Astrocyte (in vitro differentiated cells and primary cell): ENCODE data around the gene BLOC1S3. TPM values are rescaled to one million over a fixed set of nuclear protein-coding genes. Genes with fewer than 3 reads are reported as not detected.

Source experiments
- DNase-seq: peaks from one replicate; pipeline ENCODE4 v3.0.0-alpha.2; 2010; ENCODE audit warnings: low read depth
- FAIRE-seq: peaks from 2 replicates; lab custom pipeline; 2011; peaks lifted over from hg19 to GRCh38; lab: Jason Lieb, UNC
- H2AFZ ChIP-seq: 2 replicates; pipeline ENCODE4 v1.6.0; 2012; ENCODE audit warnings: low read depth, low read length, inconsistent platforms
- H3K27ac ChIP-seq: 2 replicates; pipeline ENCODE4 v1.5.1; 2011; ENCODE audit warnings: low read depth, low read length, inconsistent platforms
- H3K27me3 ChIP-seq: 2 replicates; pipeline ENCODE4 v1.6.0; 2011; ENCODE audit warnings: low read length, inconsistent platforms; ENCODE audit not compliant: insufficient read depth
- H3K36me3 ChIP-seq: 2 replicates; pipeline ENCODE4 v1.5.1; 2011; ENCODE audit warnings: low read length, inconsistent platforms; ENCODE audit not compliant: insufficient read depth
- H3K4me1 ChIP-seq: 2 replicates; pipeline ENCODE4 v1.5.1; 2011; ENCODE audit warnings: low read length, inconsistent platforms; ENCODE audit not compliant: insufficient read depth
- H3K4me2 ChIP-seq: 2 replicates; pipeline ENCODE4 v1.6.0; 2012; ENCODE audit warnings: low read length, inconsistent platforms
- H3K4me3 ChIP-seq: 2 replicates; pipeline ENCODE4 v1.5.1; 2011; ENCODE audit warnings: low read depth, mild to moderate bottlenecking, low read length, inconsistent platforms; ENCODE audit not compliant: insufficient read depth
- H3K79me2 ChIP-seq: 2 replicates; pipeline ENCODE4 v1.6.0; 2012; ENCODE audit warnings: mild to moderate bottlenecking, low read length, inconsistent platforms; ENCODE audit not compliant: insufficient read depth
- H3K9ac ChIP-seq: 2 replicates; pipeline ENCODE4 v1.6.0; 2012; ENCODE audit warnings: mild to moderate bottlenecking, low read length, inconsistent platforms
- H3K9me3 ChIP-seq: 2 replicates; pipeline ENCODE4 v1.5.1; 2012; ENCODE audit warnings: low read depth, mild to moderate bottlenecking, low read length, inconsistent platforms; ENCODE audit not compliant: insufficient read depth
- H4K20me1 ChIP-seq: 2 replicates; pipeline ENCODE4 v1.6.0; 2012; ENCODE audit warnings: low read length, inconsistent platforms; ENCODE audit not compliant: insufficient read depth
- H3K27ac Mint-ChIP-seq: one replicate; pipeline ENCODE4 v1.8.0; 2021; ENCODE audit warnings: mild to moderate bottlenecking, mixed read lengths; ENCODE audit not compliant: unreplicated experiment
- H3K27me3 Mint-ChIP-seq: one replicate; pipeline ENCODE4 v1.8.0; 2021; ENCODE audit warnings: low read depth, mixed read lengths; ENCODE audit not compliant: unreplicated experiment
- H3K36me3 Mint-ChIP-seq: one replicate; pipeline ENCODE4 v1.8.0; 2021; ENCODE audit warnings: low read depth, mixed read lengths; ENCODE audit not compliant: unreplicated experiment
- H3K4me1 Mint-ChIP-seq: one replicate; pipeline ENCODE4 v1.8.0; 2021; ENCODE audit warnings: low read depth, mixed read lengths; ENCODE audit not compliant: unreplicated experiment
- H3K4me3 Mint-ChIP-seq: one replicate; pipeline ENCODE4 v1.8.0; 2021; ENCODE audit warnings: mild to moderate bottlenecking, moderate library complexity, mixed read lengths; ENCODE audit not compliant: unreplicated experiment
- H3K9me3 Mint-ChIP-seq: one replicate; pipeline ENCODE4 v1.8.0; 2021; ENCODE audit warnings: mild to moderate bottlenecking, mixed read lengths; ENCODE audit not compliant: unreplicated experiment
- EZH2 ChIP-seq: IDR thresholded peaks from 2 replicates; pipeline ENCODE4 v1.6.1; 2012; ENCODE audit warnings: mild to moderate bottlenecking, low read length, inconsistent platforms; ENCODE audit not compliant: insufficient read depth
- total RNA-seq: library from RNA; stranded (reverse); gene quantifications from 2 replicates; pipeline ENCODE4 v1.2.1, GENCODE V29; 2021
- TF ChIP-seq, protein P1 (sequence below): IDR thresholded peaks from 2 replicates; pipeline ENCODE4 v1.5.1; 2011; ENCODE audit warnings: low read depth, mild to moderate bottlenecking, inconsistent platforms, low read length, moderate library complexity; ENCODE audit not compliant: insufficient read depth

BLOC1S3 gene
- total RNA-seq, 1 donor from 2014 or later: 14.5 TPM

DNA sequence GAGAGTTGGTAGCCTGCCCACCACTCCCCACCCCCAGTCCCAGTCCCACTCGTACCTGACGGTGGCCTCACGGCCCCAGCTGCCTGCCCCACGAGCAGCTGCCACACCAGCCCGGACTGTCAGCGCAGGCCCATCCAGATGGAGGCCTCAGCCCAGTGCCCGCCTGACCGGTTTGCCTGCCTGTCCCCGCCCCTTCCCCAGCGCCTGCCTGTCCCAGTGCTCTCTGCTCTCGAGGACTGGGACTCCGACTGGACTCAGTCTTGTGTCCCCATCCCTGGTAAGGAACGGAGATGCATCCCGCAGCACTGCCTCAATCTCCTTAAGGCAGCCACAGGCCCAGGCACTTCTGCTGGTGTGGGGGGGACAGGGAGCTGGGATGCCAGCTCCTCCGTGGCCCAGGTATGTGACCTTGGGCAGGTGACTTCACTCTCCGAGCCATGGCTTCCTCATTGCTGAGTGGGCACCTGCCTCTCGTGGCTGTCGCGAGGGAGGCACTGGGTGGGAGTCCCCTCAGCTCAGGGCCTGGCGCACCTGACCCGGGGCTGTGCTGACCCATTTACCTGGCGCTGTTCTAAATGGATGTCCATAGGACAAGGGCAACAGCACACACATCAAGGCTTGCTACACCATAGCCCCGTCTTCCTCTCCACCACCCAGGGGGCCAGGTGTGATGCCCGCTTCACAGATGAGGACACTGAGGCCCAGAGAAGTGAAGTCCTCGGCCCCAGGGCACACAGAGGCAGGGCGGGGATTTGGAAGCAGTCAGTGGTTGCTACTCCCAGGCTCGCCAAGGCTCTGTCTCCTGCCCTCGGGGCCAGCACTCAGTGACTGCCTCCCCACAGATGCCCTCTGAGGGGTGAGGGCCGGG, 17.5 kb upstream of the BLOC1S3 start, which contains the start of gene NKPD1:
Gene NKPD1, minus strand, starts transcription at position 113 of the 868 bp plus-strand sequence. CDS start 832 bp downstream, outside the sequence.
- H3K9me3 ChIP-seq: no peaks in the 10 kb centered on the region
- Mint-ChIP-seq H3K4me1 (no peaks in the 10 kb centered on the region), H3K4me3 (no peak within 1 kb of the TSS), H3K9me3 (no peaks in the 10 kb centered on the region), H3K27ac (no peak within 1 kb of the TSS), H3K36me3 (peaks cover 3% of the 10 kb centered on the region), H3K27me3 (peaks cover 23% of the 10 kb centered on the region)
- H3K79me2 ChIP-seq: no peaks in the 10 kb centered on the region
- peaks cover 2% of the 10 kb centered on the region for H3K27me3 ChIP-seq
- no peaks in the 10 kb centered on the region for H3K36me3 ChIP-seq
- no peak within 1 kb of the TSS for H3K9ac ChIP-seq
- FAIRE-seq (no peak), DNase-seq (no peak)
- H3K27ac ChIP-seq: no peak within 1 kb of the TSS
- no peak within 1 kb of the TSS for H3K4me3 ChIP-seq
- peaks cover 7% of the 10 kb centered on the region for H3K4me1 ChIP-seq
- TF ChIP-seq, protein P1, sequence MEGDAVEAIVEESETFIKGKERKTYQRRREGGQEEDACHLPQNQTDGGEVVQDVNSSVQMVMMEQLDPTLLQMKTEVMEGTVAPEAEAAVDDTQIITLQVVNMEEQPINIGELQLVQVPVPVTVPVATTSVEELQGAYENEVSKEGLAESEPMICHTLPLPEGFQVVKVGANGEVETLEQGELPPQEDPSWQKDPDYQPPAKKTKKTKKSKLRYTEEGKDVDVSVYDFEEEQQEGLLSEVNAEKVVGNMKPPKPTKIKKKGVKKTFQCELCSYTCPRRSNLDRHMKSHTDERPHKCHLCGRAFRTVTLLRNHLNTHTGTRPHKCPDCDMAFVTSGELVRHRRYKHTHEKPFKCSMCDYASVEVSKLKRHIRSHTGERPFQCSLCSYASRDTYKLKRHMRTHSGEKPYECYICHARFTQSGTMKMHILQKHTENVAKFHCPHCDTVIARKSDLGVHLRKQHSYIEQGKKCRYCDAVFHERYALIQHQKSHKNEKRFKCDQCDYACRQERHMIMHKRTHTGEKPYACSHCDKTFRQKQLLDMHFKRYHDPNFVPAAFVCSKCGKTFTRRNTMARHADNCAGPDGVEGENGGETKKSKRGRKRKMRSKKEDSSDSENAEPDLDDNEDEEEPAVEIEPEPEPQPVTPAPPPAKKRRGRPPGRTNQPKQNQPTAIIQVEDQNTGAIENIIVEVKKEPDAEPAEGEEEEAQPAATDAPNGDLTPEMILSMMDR: no peak
- peak; percentile 39 for TF ChIP-seq EZH2
- H4K20me1 ChIP-seq: peaks cover 4% of the 10 kb centered on the region
- H2AFZ ChIP-seq: no peak within 1 kb of the TSS
- H3K4me2 ChIP-seq: no peak within 1 kb of the TSS

DNA sequence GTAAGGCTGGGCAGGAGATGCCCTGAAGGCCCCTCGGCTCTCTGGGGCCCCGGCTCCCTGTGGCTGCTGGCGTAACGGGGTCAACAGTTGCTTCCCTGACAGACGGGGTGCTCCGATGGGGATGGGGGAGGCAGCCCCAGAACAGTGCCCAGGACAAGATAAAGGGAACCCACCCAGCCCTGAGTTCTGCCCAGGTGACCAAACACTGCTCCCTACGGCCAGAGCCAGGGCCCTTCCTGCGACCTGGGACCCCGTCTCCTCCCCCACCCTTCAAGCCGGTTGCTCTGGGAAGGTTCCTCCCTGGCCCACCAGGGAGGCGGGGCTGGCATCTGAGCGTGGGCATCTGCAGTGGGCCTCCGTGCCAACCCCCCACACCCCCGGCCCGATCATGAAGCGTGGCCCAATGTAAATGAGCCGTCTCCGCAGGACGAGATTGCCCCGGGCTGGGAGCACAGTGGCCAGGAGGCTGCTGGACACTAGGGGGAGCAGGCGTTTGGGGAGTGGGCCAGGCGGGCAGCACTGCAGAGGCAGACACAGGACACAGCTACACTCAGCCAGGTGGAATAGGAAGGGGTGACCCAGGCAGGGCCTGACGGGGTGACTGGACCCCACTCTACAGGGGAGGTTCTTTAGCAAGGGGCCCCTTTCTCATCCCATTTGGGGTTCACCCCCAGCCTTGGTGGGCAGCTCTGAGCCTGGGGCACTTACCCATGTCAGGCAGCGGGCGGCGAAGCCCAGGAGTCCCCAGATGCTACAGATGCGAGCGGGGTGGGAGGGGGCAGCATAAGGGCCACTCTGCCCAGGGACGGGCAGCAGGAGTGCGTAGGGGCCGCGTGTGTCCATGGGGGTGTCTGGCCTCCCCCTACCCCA, 16.6 kb upstream of the BLOC1S3 start:
- H3K79me2 ChIP-seq: no peaks in the 10 kb centered on the region
- Mint-ChIP-seq H3K4me3 (no peak overlapping the region), H3K27me3 (peaks cover 19% of the 10 kb centered on the region), H3K36me3 (peaks cover 3% of the 10 kb centered on the region), H3K27ac (no peak overlapping the region), H3K9me3 (no peaks in the 10 kb centered on the region), H3K4me1 (no peaks in the 10 kb centered on the region)
- H3K9ac ChIP-seq: no peak overlapping the region
- H3K4me3 ChIP-seq: no peak overlapping the region
- no peak for FAIRE-seq
- peaks cover 7% of the 10 kb centered on the region for H3K4me1 ChIP-seq
- no peaks in the 10 kb centered on the region for H3K36me3 ChIP-seq
- no peaks in the 10 kb centered on the region for H3K9me3 ChIP-seq
- peaks cover 4% of the 10 kb centered on the region for H4K20me1 ChIP-seq
- H3K4me2 ChIP-seq: no peak overlapping the region
- TF ChIP-seq, protein P1: peak; percentile 40
- no peak for TF ChIP-seq EZH2
- no peak overlapping the region for H2AFZ ChIP-seq
- no peak overlapping the region for H3K27ac ChIP-seq
- no peak for DNase-seq
- H3K27me3 ChIP-seq: peaks cover 2% of the 10 kb centered on the region
